ENCODE data around the gene BTBD9.
"Not testable (repeated sequence)": the region's sequence is repeated elsewhere in the genome, so short reads cannot be mapped to it uniquely, and the experiment has no call there.

BTBD9 gene

GRCh38 chr6:38133932-38134703 lies 505.6 kb downstream of the BTBD9 start:
- DNase-seq (ENCODE audit: low read depth in 4 of 4, low spot score in 1 of 4) = no peak

DNA sequence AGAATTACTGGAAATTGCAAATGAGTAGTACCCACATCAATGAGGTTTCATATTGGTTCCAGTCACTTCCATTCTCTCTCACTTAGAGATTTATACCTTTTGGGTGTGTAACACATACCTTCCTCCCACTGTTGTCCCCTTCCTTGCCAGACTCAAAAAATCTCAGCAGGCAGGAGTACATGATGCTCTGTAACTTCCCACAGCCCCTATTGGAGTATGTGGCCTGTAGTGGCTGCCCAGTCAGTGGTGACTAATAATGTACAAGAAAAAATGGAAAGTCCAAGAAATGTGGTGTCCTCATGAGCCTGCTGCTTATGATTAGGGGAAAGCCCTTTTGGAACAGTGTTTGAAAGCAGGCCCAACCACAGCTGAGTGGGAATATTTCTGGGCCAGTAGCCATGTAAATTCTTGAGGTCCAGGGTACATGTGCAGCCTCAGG lies 508.2 kb downstream of the BTBD9 start:
- peak in 1 of 4 experiments; percentile 1 for DNase-seq (ENCODE audit: low read depth in 4 of 4, low spot score in 1 of 4)

GRCh38 chr6:38127284-38127683 lies 512.4 kb downstream of the BTBD9 start:
- DNase-seq (ENCODE audit: low read depth in 4 of 4, low spot score in 1 of 4) = no peak

GRCh38 chr6:38124224-38124926 lies 515.4 kb downstream of the BTBD9 start:
- DNase-seq (ENCODE audit: low read depth in 4 of 4, low spot score in 1 of 4) = not testable (repeated sequence)

- DNase-seq (ENCODE audit: low read depth in 4 of 4, low spot score in 1 of 4) = no peak
These were observed 520.2 kb downstream of the BTBD9 start for GRCh38 chr6:38119516-38119915.

DNA sequence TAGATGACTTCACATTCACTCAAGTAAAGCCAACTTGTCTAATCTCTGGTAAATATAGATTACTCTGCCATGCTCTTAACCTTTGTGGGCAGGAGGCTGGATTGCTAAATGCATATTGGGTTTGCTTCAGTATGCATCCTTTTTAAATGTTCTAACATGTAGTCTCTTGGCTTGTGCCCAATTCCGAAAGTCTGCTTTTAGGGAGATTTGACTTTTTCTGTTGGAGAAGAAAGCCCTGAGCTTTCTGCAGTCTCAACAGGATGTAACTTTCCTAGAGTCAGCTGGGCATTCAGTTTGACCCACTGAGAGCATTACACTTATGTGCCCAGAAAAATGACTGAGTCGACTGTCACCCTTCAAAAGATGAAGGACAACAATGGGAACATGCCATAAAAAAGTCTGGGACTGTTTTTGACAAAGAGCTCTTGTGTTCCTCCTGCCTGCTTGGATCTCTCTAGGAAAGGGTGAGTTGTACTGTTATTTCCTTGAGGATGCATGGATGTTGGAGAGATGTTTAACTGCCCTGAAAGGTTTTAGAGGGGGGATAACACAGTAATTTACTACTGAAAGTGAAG lies 520.9 kb downstream of the BTBD9 start:
- DNase-seq (ENCODE audit: low read depth in 4 of 4, low spot score in 1 of 4) = no peak

Data from stimulated activated CD4-positive, alpha-beta T cell treated with anti-CD3 and anti-CD28 coated beads, Interleukin-1b, Interleukin-23, amount 100 ng/mL, for 24 hours (primary cell).